Kidney epithelial cell (primary cell): Measurements from ENCODE around the gene ATP2B1. TPM values are rescaled to one million over a fixed set of nuclear protein-coding genes. Genes with fewer than 3 reads are reported as not detected.

Experiments used
- DNase-seq: peaks from one replicate; pipeline ENCODE4 v3.0.0-alpha.2; 2010; ENCODE audit warnings: low read depth
- H3K27me3 ChIP-seq: 2 replicates; pipeline ENCODE4 v1.6.0; 2011; ENCODE audit warnings: low read length; ENCODE audit not compliant: control insufficient read depth, insufficient read depth
- H3K36me3 ChIP-seq: 2 replicates; pipeline ENCODE4 v1.5.1; 2011; ENCODE audit warnings: low read length; ENCODE audit not compliant: control insufficient read depth, insufficient read depth
- H3K4me3 ChIP-seq: 2 replicates; pipeline ENCODE4 v1.5.1; 2011; ENCODE audit warnings: low read depth, mild to moderate bottlenecking, control low read depth, low read length
- total RNA-seq: library from RNA; depleted of rRNA; stranded (reverse); fragments of >200 nt; gene quantifications from 2 replicates; pipeline ENCODE4 v1.2.3, GENCODE V29; 2015
- TF ChIP-seq, protein P1 (sequence below): IDR thresholded peaks from 2 replicates; pipeline ENCODE4 v1.5.1; 2011; ENCODE audit warnings: mild to moderate bottlenecking, moderate library complexity, low read length, control low read depth, inconsistent platforms; ENCODE audit not compliant: insufficient read depth, poor library complexity, severe bottlenecking

ATP2B1 gene
- total RNA-seq, 1 donor from 2014 or later = 45.9 TPM

GRCh38 chr12:89692439-89692838, 16.2 kb downstream of the ATP2B1 start:
- TF ChIP-seq, protein P1, sequence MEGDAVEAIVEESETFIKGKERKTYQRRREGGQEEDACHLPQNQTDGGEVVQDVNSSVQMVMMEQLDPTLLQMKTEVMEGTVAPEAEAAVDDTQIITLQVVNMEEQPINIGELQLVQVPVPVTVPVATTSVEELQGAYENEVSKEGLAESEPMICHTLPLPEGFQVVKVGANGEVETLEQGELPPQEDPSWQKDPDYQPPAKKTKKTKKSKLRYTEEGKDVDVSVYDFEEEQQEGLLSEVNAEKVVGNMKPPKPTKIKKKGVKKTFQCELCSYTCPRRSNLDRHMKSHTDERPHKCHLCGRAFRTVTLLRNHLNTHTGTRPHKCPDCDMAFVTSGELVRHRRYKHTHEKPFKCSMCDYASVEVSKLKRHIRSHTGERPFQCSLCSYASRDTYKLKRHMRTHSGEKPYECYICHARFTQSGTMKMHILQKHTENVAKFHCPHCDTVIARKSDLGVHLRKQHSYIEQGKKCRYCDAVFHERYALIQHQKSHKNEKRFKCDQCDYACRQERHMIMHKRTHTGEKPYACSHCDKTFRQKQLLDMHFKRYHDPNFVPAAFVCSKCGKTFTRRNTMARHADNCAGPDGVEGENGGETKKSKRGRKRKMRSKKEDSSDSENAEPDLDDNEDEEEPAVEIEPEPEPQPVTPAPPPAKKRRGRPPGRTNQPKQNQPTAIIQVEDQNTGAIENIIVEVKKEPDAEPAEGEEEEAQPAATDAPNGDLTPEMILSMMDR = no peak
- H3K27me3 ChIP-seq = no peaks in the 10 kb centered on the region
- no peaks in the 10 kb centered on the region for H3K36me3 ChIP-seq
- no peak for DNase-seq
- H3K4me3 ChIP-seq = no peak overlapping the region

- H3K36me3 ChIP-seq = no peaks in the 10 kb centered on the region
- H3K4me3 ChIP-seq = no peak overlapping the region
- H3K27me3 ChIP-seq = no peaks in the 10 kb centered on the region
Observed at GRCh38 chr12:89691659-89692058, 17.0 kb downstream of the ATP2B1 start.

GRCh38 chr12:89690925-89691324, 17.7 kb downstream of the ATP2B1 start:
- no peaks in the 10 kb centered on the region for H3K27me3 ChIP-seq

More at GRCh38 chr12:89691659-89692058, 17.0 kb downstream of the ATP2B1 start:
- no peak for DNase-seq
- TF ChIP-seq, protein P1 = no peak

DNA sequence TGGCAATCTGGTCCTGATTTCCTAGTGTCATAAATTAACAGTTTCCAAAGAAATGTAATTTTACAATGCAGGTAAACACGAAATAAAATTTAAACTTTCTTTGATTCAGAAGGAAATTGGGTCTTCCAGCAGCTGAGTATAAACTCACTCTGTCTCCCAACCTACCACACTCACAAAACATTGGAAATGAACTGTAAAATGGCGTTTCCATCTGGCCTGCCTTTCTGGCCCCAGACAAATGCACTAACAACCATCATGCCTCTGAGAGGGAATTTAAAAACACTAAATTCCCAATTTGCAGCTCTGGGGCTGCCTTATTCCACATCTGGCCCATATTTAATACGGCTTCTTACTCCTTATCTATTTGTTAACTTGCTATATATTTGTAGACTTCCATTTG, 19.3 kb downstream of the ATP2B1 start:
- no peak for DNase-seq
- Histone ChIP-seq H3K27me3 (no peaks in the 10 kb centered on the region), H3K4me3 (no peak overlapping the region), H3K36me3 (no peaks in the 10 kb centered on the region)
- TF ChIP-seq, protein P1 = no peak

More at GRCh38 chr12:89690925-89691324, 17.7 kb downstream of the ATP2B1 start:
- DNase-seq = no peak
- Histone ChIP-seq H3K4me3 (no peak overlapping the region), H3K36me3 (no peaks in the 10 kb centered on the region)
- TF ChIP-seq, protein P1 = no peak

DNA sequence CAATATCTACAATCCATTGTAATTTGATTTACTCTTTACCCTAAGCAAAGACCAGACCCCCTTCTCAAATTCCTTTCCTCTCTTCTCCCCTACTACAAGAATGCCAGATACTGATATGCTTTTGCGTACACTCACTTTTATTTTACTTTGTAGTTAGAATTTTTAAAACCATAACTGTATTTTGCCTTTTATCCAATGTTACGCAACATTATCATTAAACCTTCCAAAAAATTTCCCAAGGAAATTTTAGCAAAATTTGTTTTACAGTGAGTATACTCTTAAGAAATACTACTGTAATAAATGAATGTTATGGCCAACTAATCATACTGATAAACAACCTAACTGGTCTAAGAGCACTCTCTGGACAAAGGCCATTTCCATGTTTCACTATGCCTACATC, 22.3 kb downstream of the ATP2B1 start:
- TF ChIP-seq, protein P1 = no peak
- Histone ChIP-seq H3K27me3 (no peaks in the 10 kb centered on the region), H3K4me3 (no peak overlapping the region), H3K36me3 (no peaks in the 10 kb centered on the region)
- DNase-seq = no peak

GRCh38 chr12:89685363-89685972, 23.2 kb downstream of the ATP2B1 start:
- TF ChIP-seq, protein P1 = no peak
- no peak for DNase-seq
- no peaks in the 10 kb centered on the region for H3K36me3 ChIP-seq
- H3K4me3 ChIP-seq = no peak overlapping the region
- no peaks in the 10 kb centered on the region for H3K27me3 ChIP-seq
